SK-N-SH (cell line): ENCODE results near the gene UBE2D1. TPM values are rescaled to one million over a fixed set of nuclear protein-coding genes. Genes with fewer than 3 reads are reported as not detected.

Experiments used
- CTCF ChIA-PET: fragments of 300-600, 350-600 bp; formaldehyde crosslinking; extraction: SDS; loops from one replicate; lab custom pipeline; 2021; lab: Yijun Ruan, JAX
- POLR2A ChIA-PET: fragments of 350-600 bp; sonication (Branson Sonifier 250); formaldehyde crosslinking; extraction: SDS; loops from one replicate; lab custom pipeline; 2020; ENCODE audit warnings: antibody characterized with exemption, inconsistent platforms; lab: Yijun Ruan, JAX
- DNase-seq: peaks from one replicate; pipeline ENCODE4 v3.0.0; 2012
- H2AFZ ChIP-seq: fragments of 200-600 bp; sonication (generic); 2 replicates; pipeline ENCODE4 v1.8.1; 2016; ENCODE audit warnings: antibody characterized with exemption, mild to moderate bottlenecking, low read depth
- H3F3A ChIP-seq: fragments of 200-600 bp; sonication (generic); replicated peaks from 2 replicates; pipeline ENCODE3; 2016; ENCODE audit warnings: antibody characterized with exemption, mild to moderate bottlenecking; ENCODE audit not compliant: insufficient read depth
- H3K27ac ChIP-seq, 2 experiments: fragments of 200-500 bp in 1 of 2; fragments of 200-600 bp in 1 of 2; sonication (Bioruptor generic) in 1 of 2; sonication (generic), shearing (Covaris generic) in 1 of 2; 2 replicates each; pipeline versions ENCODE4 v1.5.1 to v1.6.1; 2014 to 2016; ENCODE audit warnings: low read depth in 2 of 2, inconsistent platforms in 1 of 2, low read length in 1 of 2, mild to moderate bottlenecking in 1 of 2, mixed read lengths in 1 of 2
- H3K27me3 ChIP-seq: fragments of 200-600 bp; sonication (generic), shearing (Covaris generic); 2 replicates; pipeline ENCODE4 v1.6.1; 2016; ENCODE audit warnings: mixed run types; ENCODE audit not compliant: insufficient read depth
- H3K36me3 ChIP-seq, 2 experiments: fragments of 200-500 bp in 1 of 2; fragments of 200-600 bp in 1 of 2; sonication (Bioruptor generic) in 1 of 2; sonication (generic) in 1 of 2; replicated peaks in 1 of 2; 2 replicates each; pipeline versions ENCODE3 to v1.5.1; 2014 to 2016; ENCODE audit warnings: low read length in 1 of 2, mild to moderate bottlenecking in 1 of 2; ENCODE audit not compliant: insufficient read depth in 2 of 2, control insufficient read depth in 1 of 2
- H3K4me1 ChIP-seq, 2 experiments: fragments of 200-500 bp in 1 of 2; fragments of 200-600 bp in 1 of 2; sonication (Bioruptor generic) in 1 of 2; sonication (generic), shearing (Covaris generic) in 1 of 2; 2 replicates each; pipeline versions ENCODE4 v1.5.1 to v1.6.1; 2014 to 2016; ENCODE audit warnings: low read depth in 1 of 2, low read length in 1 of 2, mixed run types in 1 of 2; ENCODE audit not compliant: insufficient read depth in 2 of 2, control insufficient read depth in 1 of 2
- H3K4me2 ChIP-seq: fragments of 200-600 bp; sonication (generic), shearing (Covaris generic); 2 replicates; pipeline ENCODE4 v1.6.1; 2017; ENCODE audit warnings: mixed run types
- H3K4me3 ChIP-seq, 2 experiments: fragments of 200-500 bp in 1 of 2; fragments of 200-600 bp in 1 of 2; sonication (Bioruptor generic) in 1 of 2; sonication (generic), shearing (Covaris generic) in 1 of 2; 2 replicates each; pipeline versions ENCODE4 v1.5.1 to v1.8.1; 2014 to 2016; ENCODE audit warnings: low read depth in 2 of 2, inconsistent platforms in 1 of 2, low read length in 1 of 2, mild to moderate bottlenecking in 1 of 2, mixed read lengths in 1 of 2, moderate library complexity in 1 of 2
- H3K79me2 ChIP-seq: fragments of 200-600 bp; sonication (generic); 2 replicates; pipeline ENCODE4 v1.8.1; 2017; ENCODE audit warnings: mild to moderate bottlenecking; ENCODE audit not compliant: insufficient read depth
- H3K9ac ChIP-seq: fragments of 200-600 bp; sonication (generic); 2 replicates; pipeline ENCODE4 v1.6.1; 2017; ENCODE audit warnings: mixed run types
- H3K9me2 ChIP-seq: fragments of 200-600 bp; sonication (generic); 2 replicates; pipeline ENCODE4 v1.6.1; 2017; ENCODE audit warnings: mixed run types
- H3K9me3 ChIP-seq: fragments of 200-600 bp; sonication (generic); 2 replicates; pipeline ENCODE4 v1.6.1; 2017; ENCODE audit warnings: mixed run types, mild to moderate bottlenecking, moderate library complexity
- H4K20me1 ChIP-seq: fragments of 200-600 bp; sonication (generic); 2 replicates; pipeline ENCODE4 v1.6.1; 2017; ENCODE audit warnings: mild to moderate bottlenecking, mixed run types; ENCODE audit not compliant: insufficient read depth
- CTCF ChIP-seq: fragments of 200-600 bp; sonication (generic); IDR thresholded peaks from 2 replicates; pipeline ENCODE4 v1.6.1; 2017; ENCODE audit warnings: antibody characterized with exemption, mild to moderate bottlenecking, moderate library complexity
- ELF1 ChIP-seq: IDR thresholded peaks from 2 replicates; pipeline ENCODE4 v1.4.0; 2012
- EP300 ChIP-seq, 2 experiments: IDR thresholded peaks; 2 replicates each; pipeline versions ENCODE4 v1.4.0 to v1.6.1; 2012; ENCODE audit warnings: borderline replicate concordance in 1 of 2, low read depth in 1 of 2, low read length in 1 of 2
- FOSL2 ChIP-seq: IDR thresholded peaks from 2 replicates; pipeline ENCODE4 v1.4.0; 2012; ENCODE audit warnings: low read depth, mild to moderate bottlenecking, moderate library complexity, borderline replicate concordance
- JUND ChIP-seq: IDR thresholded peaks from 2 replicates; pipeline ENCODE4 v1.4.0; 2012
- MEF2A ChIP-seq: IDR thresholded peaks from 2 replicates; pipeline ENCODE4 v1.4.0; 2012; ENCODE audit warnings: low read depth, borderline replicate concordance
- MXI1 ChIP-seq: IDR thresholded peaks from 2 replicates; pipeline ENCODE4 v1.6.1; 2012; ENCODE audit warnings: mild to moderate bottlenecking, low read depth, low read length, improper control_type of control experiment
- NFIC ChIP-seq: IDR thresholded peaks from 2 replicates; pipeline ENCODE4 v1.4.0; 2012; ENCODE audit warnings: borderline replicate concordance
- RCOR1 ChIP-seq: fragments of 150-350 bp; IDR thresholded peaks from 2 replicates; pipeline ENCODE4 v1.6.1; 2017; ENCODE audit warnings: antibody characterized with exemption, low read length
- REST ChIP-seq: IDR thresholded peaks from 2 replicates; pipeline ENCODE4 v1.6.1; 2012; ENCODE audit warnings: mild to moderate bottlenecking, low read depth, low read length, moderate library complexity
- SMC3 ChIP-seq: IDR thresholded peaks from 2 replicates; pipeline ENCODE4 v1.6.1; 2012; ENCODE audit warnings: low read depth, low read length, improper control_type of control experiment
- TAF1 ChIP-seq: IDR thresholded peaks from 2 replicates; pipeline ENCODE4 v1.6.1; 2012; ENCODE audit warnings: low read depth, mild to moderate bottlenecking, low read length, moderate library complexity, borderline replicate concordance
- USF1 ChIP-seq: IDR thresholded peaks from 2 replicates; pipeline ENCODE4 v1.4.0; 2012; ENCODE audit warnings: low read depth, borderline replicate concordance
- USF2 ChIP-seq: fragments of 150-350 bp; IDR thresholded peaks from 2 replicates; pipeline ENCODE4 v1.6.1; 2017; ENCODE audit warnings: antibody characterized with exemption, low read length, low read depth, borderline replicate concordance
- YY1 ChIP-seq: IDR thresholded peaks from 2 replicates; pipeline ENCODE4 v1.4.0; 2012; ENCODE audit warnings: low read depth, mild to moderate bottlenecking
- ZBTB33 ChIP-seq: IDR thresholded peaks from 2 replicates; pipeline ENCODE4 v1.4.0; 2012; ENCODE audit warnings: low read depth, borderline replicate concordance
- WGBS: methylation state at CpG from one replicate; pipeline ENCODE4 v1.1.6; 2017; ENCODE audit warnings: low lambda C conversion rate; 5-methylcytosine and 5-hydroxymethylcytosine counted together
- polyA plus RNA-seq, 3 experiments: library from polyadenylated mRNA; depleted of rRNA; stranded (reverse); fragments of >200 nt; gene quantifications; 2 replicates each; pipeline ENCODE4 v1.2.3, GENCODE V29; 2012
- TF ChIP-seq, protein P1 (sequence below): IDR thresholded peaks from 2 replicates; pipeline ENCODE4; 2012

UBE2D1 gene
- polyA plus RNA-seq, 1 of the 3 experiments (the other 2 are of a cell fraction): 8.7 TPM

DNA sequence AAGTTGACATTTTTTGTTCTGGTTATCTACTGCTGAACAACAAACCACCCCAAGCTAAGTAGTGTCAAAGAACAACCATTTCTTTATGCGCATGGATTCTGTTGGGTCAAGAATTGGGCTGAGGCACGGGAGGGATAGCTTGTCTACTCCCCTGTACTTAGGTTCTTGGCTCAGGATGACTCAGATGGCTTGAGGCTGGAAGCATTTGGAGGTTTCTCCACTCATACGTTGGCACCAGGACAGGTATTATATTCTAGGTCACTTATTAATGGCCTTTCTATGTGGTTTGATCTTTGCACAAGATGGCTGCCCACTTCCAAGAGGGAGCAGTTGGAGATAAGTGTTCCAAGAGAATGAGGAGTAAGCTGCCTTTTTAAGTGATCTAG is 38.6 kb downstream of the UBE2D1 start (continued):
- TF ChIP-seq REST (no peak), NFIC (no peak), MEF2A (no peak)

DNA sequence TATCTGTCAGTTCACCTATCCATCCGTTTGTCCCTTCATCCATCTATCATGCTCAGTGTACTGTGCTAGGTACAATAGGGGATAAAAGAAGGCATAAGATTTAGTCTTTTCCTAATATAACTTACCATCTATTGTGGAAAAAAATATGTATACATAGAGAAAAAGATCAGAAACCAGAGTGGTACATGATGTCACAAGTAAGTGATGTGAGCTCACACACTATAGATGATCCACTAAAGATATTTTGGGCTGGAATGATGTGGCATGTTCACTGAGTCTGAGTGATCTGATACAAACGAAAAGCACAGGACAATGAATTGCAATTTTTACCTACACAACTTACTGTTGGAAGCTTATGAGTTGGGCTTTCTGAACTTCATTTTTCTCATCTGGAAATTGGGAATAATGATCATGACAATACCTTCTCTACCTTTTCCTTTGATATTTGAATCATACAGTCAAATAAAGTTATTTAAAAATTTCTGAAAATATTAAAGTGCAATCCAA is 47.7 kb downstream of the UBE2D1 start:
- no peak overlapping the region for H3K4me3 ChIP-seq
- H3K9ac ChIP-seq: no peak overlapping the region
- peaks cover 15% of the 10 kb centered on the region for H3F3A ChIP-seq
- H3K27ac ChIP-seq: no peak overlapping the region
- H3K79me2 ChIP-seq: peaks cover 28% of the 10 kb centered on the region
- H3K4me1 ChIP-seq: peaks cover 11 to 18% of the 10 kb centered on the region in 2 experiments; a peak in 3 of 4 replicates
- no peaks in the 10 kb centered on the region for H4K20me1 ChIP-seq
- POLR2A ChIA-PET: no interaction called here
- CTCF ChIA-PET: interaction anchor here (0.7 kb wide), 1 partner anchor 8 kb away, joined by 3 read pairs; no protein-coding TSS in a partner anchor
- no peak overlapping the region for H3K4me2 ChIP-seq
- no peaks in the 10 kb centered on the region for H3K27me3 ChIP-seq
- 87% methylated on average over 2 of the region's 2 CpGs for WGBS
- no peaks in the 10 kb centered on the region for H3K9me2 ChIP-seq
- no peak for DNase-seq
- no peaks in the 10 kb centered on the region for H3K9me3 ChIP-seq
- no peak overlapping the region for H2AFZ ChIP-seq
- H3K36me3 ChIP-seq: peaks cover 0 to 13% of the 10 kb centered on the region in 2 experiments
- TF ChIP-seq MXI1: no peak
- TF ChIP-seq YY1: no peak
- TF ChIP-seq EP300 (IDR thresholded peaks at IDR 0.05; ENCODE audit: borderline replicate concordance in 1 of 2, low read depth in 1 of 2, low read length in 1 of 2): no peak
- TF ChIP-seq JUND: no peak
- no peak for TF ChIP-seq REST
- no peak for TF ChIP-seq ZBTB33
- no peak for TF ChIP-seq CTCF
- TF ChIP-seq, protein P1, sequence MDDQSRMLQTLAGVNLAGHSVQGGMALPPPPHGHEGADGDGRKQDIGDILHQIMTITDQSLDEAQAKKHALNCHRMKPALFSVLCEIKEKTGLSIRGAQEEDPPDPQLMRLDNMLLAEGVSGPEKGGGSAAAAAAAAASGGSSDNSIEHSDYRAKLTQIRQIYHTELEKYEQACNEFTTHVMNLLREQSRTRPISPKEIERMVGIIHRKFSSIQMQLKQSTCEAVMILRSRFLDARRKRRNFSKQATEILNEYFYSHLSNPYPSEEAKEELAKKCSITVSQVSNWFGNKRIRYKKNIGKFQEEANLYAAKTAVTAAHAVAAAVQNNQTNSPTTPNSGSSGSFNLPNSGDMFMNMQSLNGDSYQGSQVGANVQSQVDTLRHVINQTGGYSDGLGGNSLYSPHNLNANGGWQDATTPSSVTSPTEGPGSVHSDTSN: no peak
- no peak for TF ChIP-seq SMC3
- TF ChIP-seq TAF1: no peak
- no peak for TF ChIP-seq FOSL2
- no peak for TF ChIP-seq ELF1
- no peak for TF ChIP-seq RCOR1
- TF ChIP-seq USF2: no peak
- no peak for TF ChIP-seq USF1
